HCT116 (cell line): ENCODE data around the gene MTA3.

ENCODE experiments used
- CTCF ChIP-seq, 3 experiments: fragments of 200-600 bp in 1 of 3; sonication (generic) in 1 of 3; IDR thresholded peaks in 2 of 3; conservative IDR thresholded peaks in 1 of 3; 2 replicates each; pipeline ENCODE4 v1.5.1; 2012 to 2017; ENCODE audit warnings: low read depth in 2 of 3, low read length in 2 of 3, antibody characterized with exemption in 1 of 3, borderline replicate concordance in 1 of 3, control low read depth in 1 of 3, mild to moderate bottlenecking in 1 of 3, mixed read lengths in 1 of 3, mixed run types in 1 of 3, moderate library complexity in 1 of 3; ENCODE audit not compliant: insufficient read depth in 1 of 3
- FOSL1 ChIP-seq: IDR thresholded peaks from 2 replicates; pipeline ENCODE4 v1.6.1; 2012; ENCODE audit warnings: low read depth
- POLR2A ChIP-seq: IDR thresholded peaks from 2 replicates; pipeline ENCODE4 v1.7.0; 2011; ENCODE audit warnings: borderline replicate concordance; ENCODE audit not compliant: insufficient read depth, insufficient read length; ENCODE audit errors: extremely low read depth
- ZBTB33 ChIP-seq: IDR thresholded peaks from 2 replicates; pipeline ENCODE4 v1.6.1; 2011; ENCODE audit warnings: mild to moderate bottlenecking, low read length, moderate library complexity; ENCODE audit not compliant: insufficient replicate concordance; ENCODE audit errors: extremely low read depth

GRCh38 chr2:42572297-42573081, 4.1 kb downstream of the MTA3 start:
- TF ChIP-seq POLR2A (no peak), FOSL1 (no peak), CTCF (IDR thresholded peaks at IDR 0.05 in 2 of 3, conservative IDR thresholded peaks at IDR 0.05 in 1 of 3; ENCODE audit: borderline replicate concordance in 1 of 3, insufficient read depth in 1 of 3, low read depth in 2 of 3, low read length in 2 of 3) (no peak), ZBTB33 (no peak)
